IMR-90 (cell line): Measurements from ENCODE around the gene SIK2. TPM values are rescaled to one million over a fixed set of nuclear protein-coding genes. Genes with fewer than 3 reads are reported as not detected.

Experiments used
- ATAC-seq: fragments of 200-7000 bp; cut with Tn5 transposase; 2 replicates; pipeline ENCODE4 v1.9.1; 2020; ENCODE audit warnings: low read depth, mild to moderate bottlenecking, moderate library complexity
- BruUV-seq: library from RNA; stranded (reverse); fragments of 400-500 nt; replicated peaks from 2 replicates; lab custom pipeline; 2021; lab: Mats Ljungman, UMichigan
- CTCF ChIA-PET: fragments of 300-600 bp; formaldehyde crosslinking; extraction: SDS; loops from one replicate; lab custom pipeline; 2021; ENCODE audit warnings: antibody characterized with exemption; lab: Yijun Ruan, JAX
- POLR2A ChIA-PET: fragments of 300-600 bp; sonication (Branson Sonifier 250); formaldehyde crosslinking; loops from one replicate; lab custom pipeline; 2022; ENCODE audit warnings: antibody characterized with exemption; ENCODE audit not compliant: unreplicated experiment; lab: Charles Lee
- DNase-seq: peaks from one replicate; pipeline ENCODE4 v3.0.0; 2013
- H2AFZ ChIP-seq: replicated peaks from 2 replicates; pipeline ENCODE3; 2013; ENCODE audit warnings: low read length, mild to moderate bottlenecking; ENCODE audit not compliant: poor library complexity
- H2AK5ac ChIP-seq: 2 replicates; pipeline ENCODE4 v1.6.1; 2013; ENCODE audit warnings: low read depth, low read length, inconsistent platforms
- H2AK9ac ChIP-seq: replicated peaks from 2 replicates; pipeline ENCODE3; 2013; ENCODE audit warnings: mild to moderate bottlenecking, low read depth, low read length, moderate library complexity; ENCODE audit not compliant: poor library complexity
- H2BK120ac ChIP-seq: 2 replicates; pipeline ENCODE4 v1.6.1; 2013; ENCODE audit warnings: low read depth, low read length, inconsistent platforms
- H2BK15ac ChIP-seq: 3 replicates; pipeline ENCODE4 v1.6.1; 2013; ENCODE audit warnings: low read depth, low read length, inconsistent platforms
- H2BK20ac ChIP-seq: 2 replicates; pipeline ENCODE4 v1.6.1; 2013; ENCODE audit warnings: low read depth, mild to moderate bottlenecking, inconsistent platforms, low read length, moderate library complexity
- H2BK5ac ChIP-seq: 2 replicates; pipeline ENCODE4 v1.6.1; 2013; ENCODE audit warnings: mild to moderate bottlenecking, low read depth, low read length, inconsistent platforms; ENCODE audit not compliant: poor library complexity, severe bottlenecking
- H3K14ac ChIP-seq: replicated peaks from 2 replicates; pipeline ENCODE4 v1.6.1; 2013; ENCODE audit warnings: low read depth, low read length, inconsistent platforms
- H3K18ac ChIP-seq: 2 replicates; pipeline ENCODE4 v1.6.1; 2013; ENCODE audit warnings: low read depth, low read length, control low read depth
- H3K23ac ChIP-seq: 2 replicates; pipeline ENCODE4 v1.6.1; 2013; ENCODE audit warnings: low read depth, low read length, inconsistent platforms
- H3K27ac ChIP-seq: 2 replicates; pipeline ENCODE4 v1.5.1; 2013; ENCODE audit warnings: mild to moderate bottlenecking, control low read depth, low read length; ENCODE audit not compliant: insufficient read depth
- H3K27me3 ChIP-seq: 2 replicates; pipeline ENCODE4 v1.6.1; 2013; ENCODE audit warnings: low read length; ENCODE audit not compliant: control insufficient read depth, insufficient read depth
- H3K36me3 ChIP-seq: 2 replicates; pipeline ENCODE4 v1.6.1; 2013; ENCODE audit warnings: low read length, mixed read lengths; ENCODE audit not compliant: control insufficient read depth, insufficient read depth
- H3K4ac ChIP-seq: 2 replicates; pipeline ENCODE4 v1.6.1; 2013; ENCODE audit warnings: low read depth, low read length, inconsistent platforms
- H3K4me1 ChIP-seq: 2 replicates; pipeline ENCODE4 v1.6.1; 2013; ENCODE audit warnings: low read length, mixed read lengths; ENCODE audit not compliant: control insufficient read depth, insufficient read depth
- H3K4me2 ChIP-seq: 2 replicates; pipeline ENCODE4 v1.6.1; 2013; ENCODE audit warnings: low read depth, mild to moderate bottlenecking, control low read depth, low read length, moderate library complexity
- H3K4me3 ChIP-seq: 2 replicates; pipeline ENCODE4 v1.5.1; 2013; ENCODE audit warnings: low read depth, mild to moderate bottlenecking, control low read depth, low read length, moderate library complexity; ENCODE audit not compliant: insufficient read depth
- H3K56ac ChIP-seq: 2 replicates; pipeline ENCODE4 v1.6.1; 2013; ENCODE audit warnings: low read length, inconsistent platforms; ENCODE audit not compliant: insufficient read depth; ENCODE audit errors: extremely low read depth
- H3K79me1 ChIP-seq, 2 experiments: 2 replicates each; pipeline ENCODE4 v1.6.1; 2013; ENCODE audit warnings: low read length in 2 of 2, inconsistent platforms in 1 of 2, low read depth in 1 of 2
- H3K9ac ChIP-seq: 2 replicates; pipeline ENCODE4 v1.6.1; 2013; ENCODE audit warnings: low read depth, low read length, control low read depth
- H3K9me1 ChIP-seq: 2 replicates; pipeline ENCODE4 v1.6.1; 2013; ENCODE audit warnings: low read length, inconsistent platforms; ENCODE audit not compliant: insufficient read depth
- H3K9me3 ChIP-seq: 2 replicates; pipeline ENCODE4 v1.6.1; 2013; ENCODE audit warnings: low read length; ENCODE audit not compliant: control insufficient read depth, insufficient read depth
- H4K20me1 ChIP-seq: 2 replicates; pipeline ENCODE4 v1.6.1; 2013; ENCODE audit warnings: low read length, inconsistent platforms; ENCODE audit not compliant: insufficient read depth
- H4K5ac ChIP-seq: 2 replicates; pipeline ENCODE4 v1.6.1; 2013; ENCODE audit warnings: mild to moderate bottlenecking, low read depth, low read length, control low read depth
- H4K8ac ChIP-seq, 2 experiments: 2 replicates each; pipeline ENCODE4 v1.6.1; 2013; ENCODE audit warnings: low read depth in 2 of 2, low read length in 2 of 2, control low read depth in 1 of 2, inconsistent platforms in 1 of 2
- H4K91ac ChIP-seq: 2 replicates; pipeline ENCODE4 v1.6.1; 2013; ENCODE audit warnings: low read depth, low read length, inconsistent platforms; ENCODE audit not compliant: insufficient read depth
- CHD1 ChIP-seq: IDR thresholded peaks from 2 replicates; pipeline ENCODE4 v1.6.1; 2012; ENCODE audit warnings: low read depth, low read length, improper control_type of control experiment
- RCOR1 ChIP-seq: IDR thresholded peaks from 2 replicates; pipeline ENCODE4 v1.6.1; 2012; ENCODE audit warnings: mild to moderate bottlenecking, low read length, improper control_type of control experiment; ENCODE audit not compliant: insufficient replicate concordance
- USF2 ChIP-seq: fragments of 150-350 bp; IDR thresholded peaks from 2 replicates; pipeline ENCODE4 v1.6.1; 2017; ENCODE audit warnings: mild to moderate bottlenecking, antibody characterized with exemption, low read length, low read depth
- WGBS, 2 experiments: methylation state at CpG; one replicate each; pipeline versions ENCODE4 v1.1.5 to v1.1.7; 2013; ENCODE audit warnings: missing lambda C conversion rate in 2 of 2; ENCODE audit not compliant: insufficient read length in 1 of 2; ENCODE audit errors: extremely low coverage in 2 of 2; 5-methylcytosine and 5-hydroxymethylcytosine counted together
- dilution Hi-C: fragments of 300-500 bp; cut with HindIII; formaldehyde crosslinking; loops from one replicate; pipeline ENCODE4 v1.14.3; 2018; ENCODE audit warnings: low sequenced_read_pairs; ENCODE audit not compliant: unreplicated experiment
- in situ Hi-C: fragments of 300-500 bp; cut with MboI; formaldehyde crosslinking; loops from 3 replicates; pipeline ENCODE4 v1.14.3; 2019; ENCODE audit warnings: low sequenced_read_pairs, inconsistent platforms, mixed read lengths
- intact Hi-C: fragments of 100-400 bp; cut with micrococcal nuclease; formaldehyde crosslinking; loops from 2 replicates; pipeline ENCODE4 v1.10.0; 2022
- polyA plus RNA-seq, 3 experiments: library from polyadenylated mRNA; depleted of rRNA; stranded (reverse); fragments of >200 nt; gene quantifications; 2 replicates each; pipeline ENCODE4 v1.2.3, GENCODE V29; 2012; ENCODE audit warnings: low replicate concordance in 1 of 3
- total RNA-seq: library from RNA; depleted of rRNA; stranded (reverse); fragments of >200 nt; gene quantifications from 2 replicates; pipeline ENCODE4 v1.2.3, GENCODE V29; 2012
- TF ChIP-seq, protein P1 (sequence below): conservative IDR thresholded peaks from 2 replicates; pipeline ENCODE4 v1.5.1; 2012; ENCODE audit warnings: mild to moderate bottlenecking, low read depth, low read length, improper control_type of control experiment

SIK2 gene
- total and polyA plus RNA-seq, 2 of the 4 experiments (the other 2 are of a cell fraction) = 7.9 to 10.4 TPM

GRCh38 chr11:111688013-111688412 lies 85.8 kb downstream of the SIK2 start:
- no peak overlapping the region for H3K9ac ChIP-seq
- H3K14ac ChIP-seq = no peak overlapping the region
- H4K20me1 ChIP-seq = no peaks in the 10 kb centered on the region
- H2AK5ac ChIP-seq = no peak overlapping the region; the same call in 1 of the 2 replicates
- no peak overlapping the region for H4K5ac ChIP-seq
- no peak overlapping the region; the same call in 1 of the 2 replicates for H3K27ac ChIP-seq
- no peak overlapping the region for H2AK9ac ChIP-seq
- H2AFZ ChIP-seq = no peak overlapping the region
- H3K9me3 ChIP-seq = no peaks in the 10 kb centered on the region
- dilution Hi-C loops = no loop called here
- 100% methylated on average over 2 of the region's 7 CpGs; no CpG with 5 or more reads in 1 of the 2 experiments for WGBS, 2 experiments
- CTCF ChIA-PET = no interaction called here
- no peaks in the 10 kb centered on the region; the same call in none of the 2 replicates for H3K9me1 ChIP-seq
- H3K79me1 ChIP-seq = peaks cover 27 to 33% of the 10 kb centered on the region in 2 experiments
- no peak overlapping the region for H3K4ac ChIP-seq
- H4K8ac ChIP-seq = no peak overlapping the region
- no peak overlapping the region for H3K56ac ChIP-seq
- no peak overlapping the region for H3K23ac ChIP-seq
- no peak overlapping the region for H2BK15ac ChIP-seq
- ATAC-seq = no peak
- no TSS peak for BruUV-seq
- H3K4me1 ChIP-seq = peaks cover 4% of the 10 kb centered on the region
- no peak overlapping the region for H3K4me3 ChIP-seq
- no peaks in the 10 kb centered on the region for H3K27me3 ChIP-seq
- peaks cover 10% of the 10 kb centered on the region for H3K36me3 ChIP-seq
- no peak overlapping the region for H3K4me2 ChIP-seq
- POLR2A ChIA-PET = no interaction called here
- no peak overlapping the region for H2BK120ac ChIP-seq
- no peak overlapping the region for H2BK5ac ChIP-seq
- no peak for DNase-seq
- in situ Hi-C loops = no loop called here
- intact Hi-C loops = no loop called here
- TF ChIP-seq RCOR1 (no peak), CHD1 (no peak), USF2 (no peak)
- TF ChIP-seq, protein P1, sequence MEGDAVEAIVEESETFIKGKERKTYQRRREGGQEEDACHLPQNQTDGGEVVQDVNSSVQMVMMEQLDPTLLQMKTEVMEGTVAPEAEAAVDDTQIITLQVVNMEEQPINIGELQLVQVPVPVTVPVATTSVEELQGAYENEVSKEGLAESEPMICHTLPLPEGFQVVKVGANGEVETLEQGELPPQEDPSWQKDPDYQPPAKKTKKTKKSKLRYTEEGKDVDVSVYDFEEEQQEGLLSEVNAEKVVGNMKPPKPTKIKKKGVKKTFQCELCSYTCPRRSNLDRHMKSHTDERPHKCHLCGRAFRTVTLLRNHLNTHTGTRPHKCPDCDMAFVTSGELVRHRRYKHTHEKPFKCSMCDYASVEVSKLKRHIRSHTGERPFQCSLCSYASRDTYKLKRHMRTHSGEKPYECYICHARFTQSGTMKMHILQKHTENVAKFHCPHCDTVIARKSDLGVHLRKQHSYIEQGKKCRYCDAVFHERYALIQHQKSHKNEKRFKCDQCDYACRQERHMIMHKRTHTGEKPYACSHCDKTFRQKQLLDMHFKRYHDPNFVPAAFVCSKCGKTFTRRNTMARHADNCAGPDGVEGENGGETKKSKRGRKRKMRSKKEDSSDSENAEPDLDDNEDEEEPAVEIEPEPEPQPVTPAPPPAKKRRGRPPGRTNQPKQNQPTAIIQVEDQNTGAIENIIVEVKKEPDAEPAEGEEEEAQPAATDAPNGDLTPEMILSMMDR = no peak
- no peak overlapping the region for H2BK20ac ChIP-seq
- no peak overlapping the region for H4K91ac ChIP-seq
- no peak overlapping the region for H3K18ac ChIP-seq
